ENCODE results near the gene MLC1.

Gene MLC1

GRCh38 chr22:50014053-50014501 is 71.1 kb downstream of the MLC1 start:
- no peak for DNase-seq

GRCh38 chr22:50012211-50013181 is 72.7 kb downstream of the MLC1 start, which contains the start of gene IL17REL:
TSS of gene IL17REL (minus strand) at chr22:50012765. CDS start at chr22:50012646, 119 bp downstream.
- no peak for DNase-seq

DNA sequence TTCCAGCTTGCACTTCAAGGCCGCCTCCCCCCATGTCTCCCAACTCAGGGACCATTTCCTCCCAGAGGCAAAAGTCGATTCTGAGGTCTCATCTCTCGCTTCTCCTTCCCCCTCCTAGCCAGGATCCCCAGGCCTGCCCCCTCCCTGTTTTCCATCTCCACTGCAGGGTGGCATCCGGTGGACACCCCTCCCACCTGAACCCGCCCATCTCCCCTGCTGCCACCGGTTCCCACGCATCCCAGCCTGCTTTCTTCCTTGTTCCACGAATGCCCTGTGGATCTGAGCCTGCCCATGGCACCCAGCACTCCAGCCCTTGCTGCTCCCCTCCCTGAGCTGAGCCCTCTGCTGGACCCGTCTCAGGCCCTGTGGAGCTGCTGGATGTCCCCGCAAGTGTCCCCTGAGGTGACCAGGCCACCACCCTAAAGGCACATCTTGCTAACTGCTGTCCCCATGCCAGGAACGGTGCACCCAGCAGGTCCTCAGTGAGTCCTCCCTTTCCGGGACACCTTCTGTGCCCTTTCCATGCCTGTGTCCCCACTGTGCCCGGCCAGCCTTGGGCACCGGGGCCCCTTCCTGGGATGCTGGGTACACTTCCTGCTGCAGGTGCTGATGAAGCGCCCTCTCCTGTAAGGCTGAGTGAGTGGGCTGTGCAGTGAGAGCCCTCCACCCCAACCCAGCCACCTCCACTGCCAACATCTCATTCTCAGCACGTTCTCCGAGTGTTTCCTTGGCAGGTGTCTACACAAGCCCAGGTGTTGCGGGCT is 73.6 kb downstream of the MLC1 start:
- peak; percentile 66 for DNase-seq

DNA sequence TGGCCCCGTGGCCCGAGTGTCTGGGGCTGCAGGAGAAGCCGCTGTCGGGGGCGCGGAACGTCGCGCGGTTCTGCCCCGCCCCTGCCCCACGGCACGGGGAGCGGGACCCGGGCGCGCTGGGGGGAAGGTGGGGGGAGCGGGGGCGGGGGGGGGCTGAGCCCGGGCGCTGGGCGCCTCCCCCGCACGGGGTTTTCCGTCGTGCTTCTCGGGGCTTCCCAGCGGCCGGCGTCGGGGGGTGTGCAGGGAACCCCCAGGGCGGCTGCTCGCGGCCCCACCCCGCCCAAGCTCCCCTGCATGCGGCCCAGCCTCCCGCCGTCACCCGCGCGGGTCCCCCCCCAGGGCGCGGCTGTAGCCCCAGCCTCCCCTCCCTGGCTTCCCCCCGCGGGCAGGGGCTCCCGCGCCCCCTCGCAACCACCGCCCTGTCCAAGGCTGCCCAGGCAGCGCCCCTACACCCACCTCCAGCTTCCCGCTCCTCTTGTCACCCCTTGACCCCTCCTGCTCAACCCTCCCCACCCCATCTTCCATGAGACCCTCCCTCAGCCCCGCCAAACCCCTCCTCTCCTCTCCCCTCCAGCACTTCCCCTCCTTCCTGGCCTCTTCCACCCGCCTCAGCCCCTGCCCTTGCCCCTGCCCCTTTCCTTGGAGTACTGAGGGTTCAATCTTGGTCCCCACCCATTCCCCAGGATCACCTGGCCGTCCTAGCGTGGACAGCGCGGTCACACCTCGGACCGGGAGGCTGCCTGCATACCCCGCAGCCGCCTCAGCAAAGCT is 74.4 kb downstream of the MLC1 start:
- no peak for DNase-seq

DNA sequence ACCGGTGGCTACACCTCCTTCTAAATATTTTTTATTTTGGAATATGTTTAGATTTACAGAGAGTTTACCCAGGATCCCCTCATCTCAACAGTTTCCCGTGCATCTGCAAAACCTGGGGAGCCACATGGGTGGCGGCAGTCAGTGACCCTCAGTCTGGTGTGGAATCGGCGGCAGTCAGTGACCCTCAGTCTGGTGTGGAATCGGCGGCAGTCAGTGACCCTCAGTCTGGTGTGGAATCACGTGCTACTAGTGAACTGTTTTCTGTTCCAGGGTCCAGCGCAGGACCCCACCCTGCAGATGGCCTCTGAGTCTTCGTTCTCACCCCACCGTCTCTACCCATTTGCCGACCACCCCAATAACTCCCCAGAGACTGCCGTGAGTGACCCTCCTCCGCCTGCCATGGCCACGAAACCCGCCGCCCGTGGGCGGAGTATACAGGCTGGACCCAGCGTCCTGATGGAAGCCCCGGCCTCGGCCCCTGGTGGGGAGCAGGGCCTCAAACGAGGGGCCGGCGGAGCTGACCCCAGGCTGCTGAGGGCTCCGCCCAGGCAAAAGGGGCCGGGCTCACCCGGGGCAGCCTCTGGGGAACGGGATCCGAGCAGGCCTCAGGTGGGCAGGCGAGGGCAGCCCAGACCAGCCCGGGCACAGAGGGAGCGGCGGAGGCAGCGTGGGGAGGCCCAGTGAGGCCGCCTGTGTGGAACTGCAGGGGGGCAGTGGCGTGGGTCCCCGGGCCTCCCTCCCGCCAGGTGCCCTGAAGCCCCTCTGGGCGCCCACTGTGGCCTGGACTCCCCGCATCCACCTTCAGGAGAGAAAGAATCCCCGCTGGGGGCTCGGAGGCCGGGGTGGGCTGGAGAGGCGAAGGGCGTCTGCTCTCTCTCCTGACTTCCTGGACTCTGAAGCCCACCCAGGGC is 75.2 kb downstream of the MLC1 start:
- DNase-seq, result no peak
